ENCODE results near the gene ATF7.

ATF7 gene

DNA sequence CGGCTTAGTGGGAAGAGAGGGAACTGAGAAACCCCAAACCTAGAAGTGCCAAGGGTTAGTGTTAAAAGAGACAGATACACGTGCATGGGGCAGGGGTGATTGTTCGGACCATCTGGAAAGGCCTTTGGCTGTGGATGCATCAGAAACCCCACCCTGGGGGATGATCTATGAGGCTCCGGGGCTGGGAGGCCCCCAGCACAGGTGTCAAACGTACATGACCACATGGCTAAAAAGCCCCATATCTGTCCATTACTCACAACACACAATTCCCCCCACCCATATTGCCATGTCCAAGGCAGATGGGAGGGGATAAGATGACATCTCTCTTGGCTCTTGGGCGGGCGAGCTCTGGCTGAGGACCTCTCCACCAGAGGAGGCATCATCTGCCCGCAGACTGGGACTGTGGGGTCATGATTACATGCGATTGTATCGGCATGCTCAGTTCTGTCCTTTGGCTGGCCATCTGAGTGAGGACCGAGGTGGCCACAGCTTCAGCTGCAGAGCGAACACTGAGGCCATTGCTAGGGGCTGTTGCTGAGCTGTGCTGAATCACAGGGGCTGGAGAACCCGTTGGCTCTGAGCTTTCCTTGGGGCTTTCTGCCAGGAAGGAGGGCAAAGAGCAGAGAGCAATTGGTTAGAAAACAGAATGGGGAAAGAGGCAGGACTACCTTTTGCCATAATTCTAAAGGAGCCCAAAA lies 109.3 kb downstream of the ATF7 start:
- no peak for DNase-seq

DNA sequence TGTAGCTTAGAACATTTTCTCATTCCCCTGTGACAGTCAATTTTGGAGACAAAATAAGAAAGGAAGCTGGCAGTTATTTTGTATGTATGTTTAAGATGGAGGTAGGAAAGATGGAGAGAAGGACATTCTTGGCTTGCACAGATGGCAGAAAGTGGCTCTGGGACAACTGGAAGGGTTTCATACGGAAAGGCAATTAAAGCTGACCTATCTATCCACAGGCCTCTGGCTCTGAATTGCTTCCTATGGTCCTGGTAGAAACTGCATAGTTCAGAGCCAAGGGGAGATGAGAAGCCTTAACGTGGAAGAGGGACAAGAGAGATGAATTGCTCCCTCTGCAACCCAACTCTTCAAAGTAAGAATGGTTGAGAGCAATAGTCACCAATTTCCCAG lies 110.9 kb downstream of the ATF7 start:
- DNase-seq: no peak

DNA sequence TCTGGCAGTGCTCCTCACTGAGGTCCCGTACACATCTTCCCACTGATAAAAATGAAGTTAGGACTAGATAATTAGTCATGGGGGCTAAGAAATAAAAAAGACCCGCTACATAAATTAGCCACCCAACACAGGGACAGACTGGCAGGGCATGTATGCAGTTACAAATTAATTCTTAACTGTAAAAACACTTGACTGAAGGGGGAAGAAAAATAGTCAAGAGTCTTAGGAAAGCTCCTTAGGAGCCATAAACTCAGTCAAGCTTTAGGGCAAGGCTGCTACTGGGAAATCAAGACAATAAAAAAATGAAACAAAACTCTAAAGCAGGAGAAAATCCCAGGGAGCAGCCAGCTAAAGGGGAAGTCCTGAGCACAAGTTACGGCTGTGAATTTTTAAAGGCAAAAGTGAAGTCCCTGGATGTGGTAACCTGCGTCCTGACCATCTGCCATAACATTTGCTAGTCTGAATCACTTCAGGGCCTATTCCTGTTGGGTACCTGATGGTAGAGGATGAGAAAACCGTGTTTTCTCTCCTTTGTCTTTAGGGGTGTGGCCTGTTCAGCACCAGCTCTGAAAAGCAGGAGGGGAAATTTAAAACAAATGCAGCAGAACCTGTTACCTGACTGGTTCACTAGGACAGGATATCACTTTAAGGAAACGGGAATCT lies 111.4 kb downstream of the ATF7 start:
- DNase-seq: no peak

DNA sequence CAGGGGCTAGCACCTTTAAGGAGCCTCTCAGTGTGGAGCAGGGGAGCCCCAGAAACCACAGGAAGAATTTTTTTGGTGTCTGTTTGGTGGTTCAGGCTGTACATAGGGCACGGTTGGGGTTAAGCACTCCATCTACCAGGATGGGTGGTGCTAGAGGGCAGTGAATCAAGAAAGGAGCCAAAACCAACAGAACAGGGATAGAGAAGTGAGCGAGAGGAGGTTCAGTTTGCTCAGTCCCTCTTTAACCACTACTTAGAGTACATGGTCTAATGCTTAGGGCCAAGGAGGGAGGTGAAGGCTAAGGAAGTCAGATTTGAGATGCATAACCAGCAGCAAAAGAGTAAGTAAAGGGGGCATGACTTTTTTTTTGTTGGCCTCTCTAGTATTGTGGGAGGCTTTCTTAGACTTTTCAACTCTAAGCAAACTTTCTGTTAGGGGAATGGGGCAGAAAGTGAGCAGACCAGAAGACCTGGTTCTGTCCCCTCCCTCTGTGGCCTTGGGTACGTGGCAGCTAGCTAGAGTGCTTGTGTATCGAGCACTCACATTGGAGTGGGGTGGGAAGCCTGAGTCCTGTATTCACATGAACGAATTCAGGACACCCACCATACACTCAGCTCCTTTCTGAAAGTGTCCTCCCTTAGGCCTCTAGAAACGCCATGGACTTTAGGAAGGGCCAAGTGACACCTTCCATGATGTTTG lies 112.3 kb downstream of the ATF7 start:
- DNase-seq: no peak

DNA sequence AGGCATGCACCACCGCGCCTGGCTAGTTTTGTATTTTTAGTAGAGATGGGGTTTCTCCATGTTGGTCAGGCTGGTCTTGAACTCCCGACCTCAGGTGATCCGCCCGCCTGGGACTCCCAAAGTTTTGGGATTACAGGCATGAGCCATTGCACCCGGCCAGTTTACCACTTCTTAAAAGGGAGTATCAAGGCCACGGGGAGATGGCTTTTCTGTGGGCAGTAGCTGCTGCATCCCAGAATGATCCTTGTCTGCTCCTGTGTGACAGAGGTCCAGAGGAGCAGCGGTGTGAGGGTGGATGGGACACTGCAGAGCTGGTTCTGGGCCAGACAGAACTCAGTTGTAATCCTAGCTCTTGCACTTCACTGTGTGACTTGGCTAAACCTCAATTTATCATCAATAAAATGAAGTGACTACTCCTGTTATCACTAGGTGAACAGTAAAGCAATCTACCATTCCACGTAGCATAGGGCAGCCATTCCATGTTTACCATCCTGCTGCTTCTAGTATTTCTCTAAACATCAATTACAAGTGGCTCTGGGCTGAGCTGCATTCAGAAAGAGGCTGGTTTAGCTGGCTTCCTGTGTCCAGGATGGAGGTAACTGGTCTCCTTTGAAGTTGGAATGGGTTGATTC lies 115.9 kb downstream of the ATF7 start:
- no peak for DNase-seq

DNA sequence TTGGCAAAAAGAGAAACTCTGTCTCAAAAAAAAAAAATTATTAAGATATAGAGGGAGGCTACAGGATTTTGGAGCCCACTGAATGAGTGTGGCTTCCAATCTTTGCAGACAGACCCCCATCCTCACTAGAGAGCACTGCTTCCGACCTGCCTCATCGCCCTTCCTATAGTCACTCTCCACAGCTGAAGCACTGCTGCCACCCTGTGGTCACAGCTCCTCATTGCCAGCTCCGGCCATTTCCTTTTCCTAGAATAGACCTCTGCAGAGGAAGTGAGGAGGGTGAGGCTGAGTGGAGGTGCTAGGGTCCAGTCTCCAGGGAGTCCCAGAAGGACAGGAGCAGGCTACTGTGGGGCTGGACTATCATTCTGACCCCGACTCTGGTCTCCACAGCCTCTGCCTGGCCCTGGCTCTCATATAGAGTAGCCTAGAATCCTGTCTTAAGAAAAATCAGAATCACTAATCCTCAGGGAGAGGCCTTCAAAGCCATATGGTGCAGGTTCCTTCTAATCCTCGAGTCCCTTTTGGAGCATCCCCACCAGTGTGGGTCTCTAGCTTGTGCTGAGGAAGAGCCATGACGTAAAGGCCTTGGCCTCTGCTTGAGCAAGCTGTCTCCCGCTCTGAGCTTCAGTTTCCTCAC lies 117.5 kb downstream of the ATF7 start:
- peak; percentile 69 for DNase-seq

DNA sequence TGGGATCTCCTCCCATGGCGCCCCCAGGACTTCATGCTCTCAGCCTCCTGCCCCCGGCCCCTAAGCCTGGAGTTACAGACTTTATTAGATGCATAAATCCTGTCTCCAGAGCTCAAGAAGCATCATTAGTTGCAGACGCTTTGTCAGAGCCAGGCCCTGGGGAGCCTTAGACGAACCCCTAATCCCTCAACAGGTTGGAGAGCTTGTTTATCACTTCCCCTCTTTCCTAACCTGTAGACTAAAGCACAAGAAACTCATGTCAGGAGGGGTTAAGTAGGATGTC lies 118.6 kb downstream of the ATF7 start:
- DNase-seq: no peak

DNA sequence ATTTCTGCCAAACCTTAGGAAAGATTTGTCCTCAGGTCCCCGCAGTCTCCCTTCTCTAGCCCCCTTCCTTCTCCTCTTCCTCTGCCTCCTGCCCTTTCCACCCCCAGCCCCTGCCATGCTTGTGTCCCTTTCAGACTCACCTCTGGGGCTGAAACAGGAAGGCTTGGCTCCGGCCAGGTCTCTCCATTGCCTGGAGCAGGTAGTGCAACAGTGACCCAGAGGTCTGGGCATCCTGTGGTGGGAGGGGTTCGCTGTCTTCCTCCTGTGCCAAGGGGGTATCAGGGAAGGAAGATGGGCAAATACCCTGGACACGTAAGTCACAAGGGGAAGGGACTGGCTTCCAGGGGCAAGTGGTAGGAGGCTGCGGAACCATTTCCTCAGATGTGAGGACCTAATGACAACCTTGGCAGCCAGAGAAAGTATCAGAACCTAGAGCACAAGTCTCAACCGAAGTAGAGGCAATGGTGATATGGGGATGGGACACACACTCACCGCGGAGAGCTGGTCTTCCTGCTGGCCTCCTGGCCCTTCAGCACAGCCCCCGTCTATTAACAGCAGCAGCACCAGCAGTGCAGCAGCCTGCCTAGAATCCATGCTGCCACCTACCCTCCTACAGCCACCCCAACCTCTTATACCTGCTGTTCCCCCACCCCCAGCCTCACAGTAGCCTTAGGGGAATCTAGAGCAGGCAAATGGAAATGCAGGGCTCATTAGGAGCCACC lies 119.1 kb downstream of the ATF7 start, which contains the start of gene NPFF:
Gene NPFF, minus strand, starts transcription at position 604 of the 722 bp plus-strand sequence. Its CDS starts 10 bp downstream, at position 594.
- DNase-seq: no peak

DNA sequence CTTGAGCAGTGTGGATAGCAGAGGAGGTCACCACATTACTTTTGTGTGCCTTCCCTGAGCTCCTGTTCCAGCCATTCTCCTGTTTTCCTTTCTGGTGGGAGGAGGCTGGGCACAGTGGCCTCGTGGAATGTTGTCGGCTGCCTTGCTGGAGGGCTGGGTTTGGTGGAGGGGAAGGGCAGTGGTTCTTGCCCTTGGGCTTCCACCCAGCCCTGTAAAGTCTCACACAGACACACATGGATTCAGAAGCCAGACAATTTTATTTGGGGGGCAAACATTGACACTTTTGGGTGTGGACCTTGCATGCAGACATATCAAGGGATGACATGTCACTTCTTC lies 119.8 kb downstream of the ATF7 start:
- DNase-seq: no peak

DNA sequence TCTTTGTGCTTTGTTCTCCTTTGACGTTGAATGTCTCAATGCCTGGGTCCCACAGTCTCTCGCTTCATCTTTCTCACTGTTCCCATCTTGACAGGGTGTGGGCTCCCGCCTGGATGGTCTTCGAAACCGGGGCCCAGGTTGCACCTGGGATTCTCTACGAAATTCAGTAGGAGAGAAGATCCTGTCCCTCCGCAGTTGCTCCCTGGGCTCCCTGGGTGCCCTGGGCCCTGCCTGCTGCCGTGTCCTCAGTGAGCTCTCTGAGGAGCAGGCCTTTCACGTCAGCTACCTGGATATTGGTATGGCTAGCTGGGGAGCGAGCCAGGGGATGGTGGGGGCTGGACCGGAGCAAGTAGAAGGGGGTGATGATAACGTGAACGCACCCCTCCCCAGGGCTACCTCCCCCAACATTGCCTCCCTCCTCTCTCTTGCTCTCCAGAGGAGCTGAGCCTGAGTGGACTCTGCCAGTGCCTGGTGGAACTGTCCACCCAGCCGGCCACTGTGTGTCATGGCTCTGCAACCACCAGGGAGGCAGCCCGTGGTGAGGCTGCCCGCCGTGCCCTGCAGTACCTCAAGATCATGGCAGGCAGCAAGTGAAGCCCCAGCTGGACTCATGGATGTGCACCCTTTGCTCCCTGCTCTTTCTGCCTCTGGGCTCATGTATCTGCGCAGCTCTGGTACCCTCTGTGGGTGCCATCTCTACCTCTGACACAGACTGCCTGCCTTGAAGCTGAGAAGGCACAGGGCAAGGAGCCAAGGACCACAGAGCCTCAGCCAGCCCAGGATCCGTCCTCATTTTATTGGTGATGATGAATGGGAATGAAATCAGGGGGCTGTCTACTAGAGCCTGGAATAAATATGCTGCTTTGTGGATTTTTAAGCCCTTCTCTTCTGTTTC lies 120.4 kb downstream of the ATF7 start:
- no peak for DNase-seq

DNA sequence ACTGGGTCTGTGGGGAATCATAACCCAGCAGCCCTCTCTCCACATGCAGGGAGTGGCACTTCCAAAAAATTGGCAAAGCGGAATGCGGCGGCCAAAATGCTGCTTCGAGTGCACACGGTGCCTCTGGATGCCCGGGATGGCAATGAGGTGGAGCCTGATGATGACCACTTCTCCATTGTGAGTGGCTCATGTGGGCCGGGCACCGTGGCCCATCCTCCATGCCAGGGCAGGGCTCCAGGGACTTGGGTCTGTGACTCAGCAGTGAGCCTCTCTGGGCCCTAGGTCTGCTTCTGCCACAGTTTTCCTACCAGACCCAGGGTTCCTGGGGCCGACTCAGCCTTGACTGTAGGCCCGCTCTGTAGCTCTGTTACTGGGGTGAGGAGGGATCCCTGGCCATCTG lies 121.1 kb downstream of the ATF7 start:
- DNase-seq: no peak

DNA sequence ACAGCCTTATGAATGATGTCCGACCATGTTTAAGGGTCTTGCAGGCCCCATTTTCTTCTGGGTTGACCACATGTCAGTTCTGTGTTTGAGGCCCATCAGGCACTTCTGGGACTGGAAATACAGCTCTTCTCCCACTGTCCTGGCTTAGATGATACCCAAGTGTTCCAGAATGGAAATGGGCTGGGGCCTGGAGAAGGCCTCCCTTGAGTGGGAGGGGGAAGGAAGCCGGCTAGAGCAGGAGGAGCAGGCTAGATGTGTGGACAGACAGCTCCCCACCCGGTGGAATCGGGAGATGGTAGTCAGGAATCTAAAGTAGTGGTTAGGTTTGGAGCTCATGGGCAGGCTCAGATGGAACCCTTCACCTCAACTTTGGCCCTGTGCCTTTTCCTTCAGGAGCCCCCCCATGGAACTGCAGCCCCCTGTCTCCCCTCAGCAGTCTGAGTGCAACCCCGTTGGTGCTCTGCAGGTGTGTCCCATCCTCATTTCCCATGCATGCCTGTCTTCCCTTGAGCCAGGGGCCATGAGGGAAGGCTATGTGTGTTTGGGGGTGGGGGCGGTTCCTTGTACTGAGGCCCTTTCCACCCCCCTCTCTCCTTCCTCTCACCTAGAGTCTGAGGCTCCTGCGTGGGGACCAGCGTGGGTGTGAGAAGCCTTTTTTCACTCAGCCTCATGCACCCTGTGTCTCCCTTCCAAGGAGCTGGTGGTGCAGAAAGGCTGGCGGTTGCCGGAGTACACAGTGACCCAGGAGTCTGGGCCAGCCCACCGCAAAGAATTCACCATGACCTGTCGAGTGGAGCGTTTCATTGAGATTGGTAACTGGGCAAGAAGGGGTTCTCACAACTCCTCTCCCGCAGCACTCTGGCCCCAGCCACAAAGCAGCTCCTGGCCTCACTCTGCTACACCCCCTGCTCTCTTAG lies 121.9 kb downstream of the ATF7 start:
- no peak for DNase-seq

DNA sequence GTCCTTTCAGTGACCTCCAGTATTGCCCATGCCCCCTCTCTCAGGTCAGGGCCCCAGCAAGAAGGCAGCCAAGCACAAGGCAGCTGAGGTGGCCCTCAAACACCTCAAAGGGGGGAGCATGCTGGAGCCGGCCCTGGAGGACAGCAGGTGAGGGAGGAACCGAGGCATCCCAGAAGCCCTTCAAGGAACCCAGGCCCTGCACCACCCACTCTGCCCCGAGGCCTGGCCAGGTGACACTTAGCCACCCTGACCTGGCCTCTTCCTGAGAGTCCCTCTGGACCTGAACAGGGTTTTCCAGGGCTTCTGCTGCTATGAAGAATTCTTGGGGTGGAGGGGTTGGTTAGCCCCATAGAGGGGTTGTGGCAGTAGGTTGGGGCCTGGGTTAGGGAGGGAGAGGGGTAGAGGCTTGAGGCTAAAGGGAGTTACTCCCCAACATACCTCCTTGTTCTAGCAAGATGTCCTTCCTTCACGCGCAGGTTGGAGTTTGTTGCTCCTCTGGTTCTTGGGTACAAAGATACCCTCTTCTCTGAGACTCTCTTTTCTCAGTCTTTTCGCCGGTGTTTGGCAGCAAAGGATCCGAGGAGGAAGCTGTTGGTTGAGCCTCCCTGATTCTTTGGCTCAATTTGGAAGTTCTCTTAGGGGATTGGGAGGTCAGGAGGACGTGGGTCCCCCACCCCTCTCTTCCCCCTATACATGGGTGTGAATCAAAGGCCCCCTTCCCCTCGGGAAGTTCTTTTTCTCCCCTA lies 123.0 kb downstream of the ATF7 start:
- no peak for DNase-seq

DNA sequence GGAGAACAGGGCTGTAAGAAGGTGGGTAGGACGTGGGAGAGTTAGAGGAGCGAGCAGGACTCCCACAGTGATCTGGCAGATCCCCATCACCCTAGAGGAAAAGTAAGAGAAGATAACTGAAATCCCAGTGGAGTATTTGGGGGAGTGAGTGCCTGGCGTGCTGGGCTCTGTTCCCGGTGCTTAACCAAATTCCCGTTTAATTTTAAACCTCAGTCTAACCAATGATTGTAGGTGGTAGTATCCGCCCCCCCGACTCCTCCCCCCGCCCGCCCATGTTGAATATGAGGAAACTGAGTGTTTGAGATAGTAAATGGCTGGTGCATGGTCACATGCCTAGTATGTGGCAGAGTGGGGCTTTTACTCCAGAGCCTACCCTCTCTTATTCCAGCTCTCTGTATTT lies 123.9 kb downstream of the ATF7 start:
- DNase-seq: no peak

DNA sequence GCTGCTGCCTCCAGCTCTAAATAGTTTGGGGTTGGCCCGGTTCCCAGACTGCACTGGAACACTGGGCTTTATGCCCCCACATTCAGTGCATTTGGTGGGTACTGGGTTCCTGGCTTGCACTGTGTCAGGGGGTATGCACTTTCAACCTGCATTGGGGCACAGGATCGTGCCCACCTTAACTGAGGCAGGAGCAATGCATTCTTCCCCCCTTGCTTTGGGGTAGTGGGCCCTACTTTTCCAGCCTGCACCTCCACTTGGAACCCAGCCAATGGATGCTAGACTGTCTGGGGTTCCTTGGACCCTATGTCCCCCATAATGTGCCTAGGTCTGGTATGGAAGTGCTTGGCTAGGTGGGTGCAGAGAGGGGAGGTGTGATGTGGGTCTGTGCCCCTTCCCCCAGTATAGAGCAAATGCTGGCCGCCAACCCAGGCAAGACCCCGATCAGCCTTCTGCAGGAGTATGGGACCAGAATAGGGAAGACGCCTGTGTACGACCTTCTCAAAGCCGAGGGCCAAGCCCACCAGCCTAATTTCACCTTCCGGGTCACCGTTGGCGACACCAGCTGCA lies 124.5 kb downstream of the ATF7 start:
- no peak for DNase-seq

DNA sequence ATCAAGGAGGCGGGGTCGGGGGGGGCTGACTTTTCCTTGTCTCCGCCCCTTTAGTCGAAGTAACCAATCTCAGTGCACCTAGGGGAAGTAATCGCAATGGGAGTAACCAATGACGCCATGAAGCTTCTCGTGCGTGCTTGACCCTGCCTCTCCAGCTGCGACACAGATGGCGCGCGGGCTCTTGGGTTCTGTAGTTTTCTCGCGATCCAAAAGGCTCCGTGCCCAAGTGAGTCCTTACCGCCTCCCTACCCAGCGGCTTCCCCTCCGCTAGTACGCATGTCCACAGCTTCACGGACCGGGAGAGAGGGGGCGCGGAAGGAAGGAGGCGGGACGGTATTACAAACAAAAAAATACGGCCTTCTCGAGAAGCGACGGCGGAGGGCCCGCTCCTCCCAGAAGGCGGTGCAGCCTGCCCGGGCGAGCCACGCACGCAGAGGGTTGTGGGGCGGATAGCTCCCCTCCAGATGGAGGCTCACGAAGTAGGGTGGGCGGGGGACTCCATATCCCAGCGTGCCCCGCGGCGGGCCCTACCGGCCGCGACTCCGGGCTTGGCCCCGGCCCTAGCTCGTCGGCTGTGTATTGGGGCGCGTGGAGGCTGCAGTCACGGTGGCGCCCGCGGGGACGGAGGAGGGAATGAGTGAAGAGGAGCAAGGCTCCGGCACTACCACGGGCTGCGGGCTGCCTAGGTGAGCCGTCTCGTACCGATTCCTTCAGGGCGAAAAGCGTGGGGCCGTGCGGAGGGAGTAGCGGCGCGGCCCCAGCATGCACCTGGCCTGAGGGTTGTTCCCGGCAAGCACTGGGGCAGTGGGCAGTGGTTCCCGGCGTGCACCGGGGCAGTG lies 125.2 kb downstream of the ATF7 start, which contains the start of gene TARBP2:
Gene TARBP2, plus strand, starts transcription at position 508 of the 839 bp plus-strand sequence. Its CDS starts 126 bp downstream, at position 634.
- DNase-seq: peak; percentile 99

DNA sequence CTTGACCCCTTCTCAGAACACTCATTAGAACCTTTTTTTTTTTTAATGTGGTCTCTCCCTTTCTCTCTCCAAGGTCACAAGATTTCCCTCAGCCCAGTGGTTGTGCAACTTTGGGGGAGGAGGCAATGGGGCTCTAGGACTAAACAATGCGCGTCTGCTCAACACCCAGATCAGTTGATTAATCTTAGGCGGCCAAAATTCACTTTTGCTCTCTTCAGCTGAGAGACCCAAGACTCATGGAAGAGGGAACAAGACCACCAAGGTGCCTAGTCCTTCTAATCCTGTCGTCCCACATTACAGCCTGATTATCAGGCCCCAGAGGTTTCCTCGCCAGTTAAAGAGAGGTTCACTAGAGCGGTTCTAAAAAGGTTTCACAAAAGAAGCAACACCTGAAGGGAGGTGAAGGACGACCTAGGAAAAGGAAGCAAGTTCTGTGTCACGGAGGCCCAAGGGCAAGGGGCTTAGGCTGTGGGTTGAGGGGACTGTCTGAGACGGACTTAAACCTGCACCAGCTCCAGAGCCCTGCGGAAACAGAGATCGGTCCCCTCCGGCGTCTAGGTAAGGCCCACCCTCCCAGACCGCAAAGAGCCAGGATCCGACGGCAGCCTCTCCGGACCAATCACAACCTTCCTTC lies 125.9 kb downstream of the ATF7 start:
- DNase-seq: no peak
